IPS-NIHi7 (cell line): Measurements from ENCODE around the gene MYL6B.

Experiments
- DNase-seq: peaks from one replicate; pipeline ENCODE4 v3.0.0; 2012; ENCODE audit warnings: mixed read lengths; ENCODE audit errors: extremely low spot score

The MYL6B gene

DNA sequence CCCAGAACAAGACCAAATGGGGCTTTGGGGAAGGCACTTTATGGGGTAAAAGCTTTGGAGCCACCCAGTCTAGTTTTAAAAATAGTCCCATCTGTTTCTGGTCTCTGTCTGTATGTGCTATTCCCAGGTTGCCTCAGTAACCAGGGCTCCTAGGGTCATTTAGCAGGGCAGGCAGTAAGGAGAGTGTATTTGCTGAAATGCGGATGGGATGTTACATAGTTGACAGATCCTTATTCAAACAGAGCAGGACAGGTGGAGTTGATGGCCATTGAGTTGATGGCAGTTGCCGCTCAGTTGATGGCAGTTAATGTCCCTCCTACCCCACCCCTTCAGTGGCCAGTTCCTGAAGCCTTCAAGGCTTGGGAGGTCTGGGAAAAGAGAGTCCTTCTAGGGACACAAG, 29.8 kb upstream of the MYL6B start:
- no peak for DNase-seq

GRCh38 chr12:56124133-56124532, 28.3 kb upstream of the MYL6B start:
- DNase-seq, result no peak

DNA sequence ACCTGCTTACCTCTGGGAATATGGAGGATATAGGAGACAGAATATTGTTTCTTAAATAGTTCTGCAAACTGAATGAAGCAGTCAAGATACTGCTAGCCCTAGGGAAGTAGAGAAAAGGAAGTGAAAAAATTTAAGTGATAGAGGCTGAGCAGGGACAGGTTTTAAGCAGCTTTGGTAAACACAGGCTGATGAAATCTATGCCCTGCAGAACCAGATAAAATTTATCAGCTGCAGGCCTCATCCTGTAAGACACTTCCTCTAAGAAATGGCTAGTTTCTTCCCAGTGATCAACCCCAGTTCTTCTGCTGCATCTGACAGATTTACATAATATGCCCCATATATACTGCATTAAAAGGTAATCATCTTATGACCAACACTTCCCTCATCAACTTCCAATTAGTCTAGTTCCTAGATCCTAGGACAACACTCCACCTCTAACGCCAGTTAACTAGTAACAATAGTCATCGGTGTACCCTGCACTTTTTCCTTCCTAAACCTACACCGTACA, 25.6 kb upstream of the MYL6B start:
- DNase-seq, result no peak

- no peak for DNase-seq
Observed at GRCh38 chr12:56127485-56127887, 24.9 kb upstream of the MYL6B start.

DNA sequence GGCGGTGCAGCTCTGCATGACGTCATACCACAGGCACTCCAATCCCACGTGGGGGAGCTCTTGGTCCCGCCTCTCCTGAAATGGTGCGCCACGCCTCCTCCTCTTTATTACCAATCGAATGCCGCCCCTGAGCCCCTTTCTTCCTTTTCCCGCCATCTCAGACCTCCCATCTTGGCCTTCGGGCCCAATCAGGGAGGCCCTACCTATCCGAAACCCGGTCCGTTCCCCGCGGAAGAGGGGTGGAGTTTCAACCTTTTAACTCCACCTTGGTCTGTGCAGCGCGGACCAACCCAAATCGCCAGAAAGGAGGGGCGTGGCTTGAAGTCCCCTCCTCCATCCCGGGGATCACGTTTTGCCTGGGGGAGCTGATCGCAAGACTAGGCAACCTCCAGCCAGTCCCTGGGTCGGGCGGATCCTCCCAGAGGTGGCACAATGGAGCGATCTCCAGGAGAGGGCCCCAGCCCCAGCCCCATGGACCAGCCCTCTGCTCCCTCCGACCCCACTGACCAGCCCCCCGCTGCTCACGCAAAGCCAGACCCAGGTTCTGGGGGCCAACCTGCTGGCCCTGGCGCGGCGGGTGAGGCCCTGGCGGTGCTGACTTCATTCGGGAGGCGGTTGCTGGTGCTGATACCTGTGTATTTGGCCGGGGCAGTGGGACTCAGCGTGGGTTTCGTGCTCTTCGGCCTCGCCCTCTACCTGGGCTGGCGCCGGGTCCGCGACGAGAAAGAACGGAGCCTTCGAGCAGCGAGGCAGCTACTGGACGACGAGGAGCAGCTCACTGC, 24.3 kb upstream of the MYL6B start, which contains the start of gene ESYT1:
Gene ESYT1, plus strand, starts transcription at position 380 of the 782 bp plus-strand sequence. Its CDS starts 53 bp downstream, at position 433.
- peak; percentile 98 for DNase-seq

DNA sequence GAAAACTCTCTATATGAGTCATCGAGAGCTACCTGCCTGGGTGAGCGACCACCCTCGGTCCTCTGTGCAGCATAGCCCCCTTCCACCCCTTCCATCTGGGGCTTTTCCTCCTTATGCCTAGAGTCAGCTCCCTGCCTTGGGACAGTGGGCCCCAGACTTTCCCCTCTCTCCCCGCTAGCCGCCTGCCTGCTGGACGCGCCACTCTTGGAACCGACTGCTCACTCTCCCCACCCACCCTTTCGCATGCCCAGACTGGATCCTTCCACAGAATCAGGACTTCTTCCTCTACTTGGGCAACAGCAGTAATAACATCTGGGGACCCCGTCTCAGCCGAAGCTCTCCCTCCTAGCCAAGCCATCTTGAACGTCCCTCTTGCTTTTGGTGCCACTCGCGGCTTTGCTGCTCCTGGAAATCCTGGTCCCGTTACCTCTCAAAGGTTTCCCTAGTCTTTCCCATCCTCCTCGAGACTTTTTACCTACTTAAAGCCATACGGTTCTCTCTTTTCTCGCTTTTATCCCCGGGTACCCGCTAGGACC, 23.6 kb upstream of the MYL6B start:
- peak; percentile 22 for DNase-seq

DNA sequence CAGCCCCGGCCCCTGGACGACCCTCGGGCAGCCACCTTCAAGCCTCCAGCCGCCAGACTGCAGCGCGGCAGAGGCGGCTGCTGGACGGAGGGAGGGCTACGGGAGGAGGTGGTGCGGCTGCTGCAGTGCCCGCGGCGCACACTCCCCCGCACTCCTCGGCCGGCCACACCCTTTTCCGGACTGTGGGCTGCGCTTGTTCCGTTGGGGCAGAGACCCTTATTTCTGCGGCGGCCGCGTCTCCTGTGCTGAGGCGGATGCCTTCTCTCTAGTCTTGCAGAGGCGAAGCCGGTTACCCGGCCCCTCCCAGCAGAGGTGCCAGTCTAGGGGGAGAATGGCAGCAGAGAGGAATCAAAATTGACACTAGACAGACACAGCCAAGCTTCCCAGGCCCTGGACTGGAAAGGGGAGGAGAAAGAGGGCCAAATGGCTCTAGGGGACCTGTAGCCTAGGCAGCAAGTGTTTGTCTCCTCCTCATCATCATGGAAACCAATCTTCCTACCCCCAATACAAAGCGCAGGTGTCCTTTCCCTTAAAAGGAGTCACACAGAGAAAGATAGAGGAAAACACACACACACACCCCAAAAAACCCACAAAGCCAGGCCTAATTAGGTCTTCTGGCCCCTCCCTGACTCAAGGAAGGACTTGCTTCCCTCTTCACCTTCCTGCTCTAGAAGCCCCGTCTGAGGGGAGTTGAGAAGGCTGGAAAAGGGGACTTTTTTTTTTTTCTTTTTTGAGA, 23.0 kb upstream of the MYL6B start:
- peak; percentile 79 for DNase-seq

DNA sequence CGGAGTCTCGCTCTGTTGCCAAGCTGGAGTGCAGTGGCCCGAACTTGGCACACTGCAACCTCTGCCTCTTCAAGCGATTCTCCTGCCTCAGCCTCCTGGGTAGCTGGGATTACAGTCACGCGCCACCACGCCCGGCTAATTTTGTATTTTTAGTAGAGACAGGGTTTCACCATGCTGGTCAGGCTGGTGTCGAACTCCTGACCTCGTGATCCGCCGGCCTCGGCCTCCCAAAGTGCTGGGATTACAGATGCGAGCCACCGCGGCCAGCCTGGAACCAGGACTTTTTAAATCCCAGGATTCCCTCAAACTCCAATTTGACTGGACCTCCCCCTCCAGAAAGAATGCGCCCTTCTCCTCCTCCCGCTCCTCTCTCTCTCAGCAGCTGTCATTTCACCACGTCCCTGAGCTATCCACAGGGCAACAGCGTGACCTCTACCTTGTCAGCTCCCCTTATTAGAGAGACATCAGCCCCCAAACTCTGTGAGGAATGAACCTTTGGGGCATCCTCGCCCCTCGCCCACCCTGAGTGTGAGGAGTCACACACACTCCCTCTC, 22.4 kb upstream of the MYL6B start:
- DNase-seq, result no peak

DNA sequence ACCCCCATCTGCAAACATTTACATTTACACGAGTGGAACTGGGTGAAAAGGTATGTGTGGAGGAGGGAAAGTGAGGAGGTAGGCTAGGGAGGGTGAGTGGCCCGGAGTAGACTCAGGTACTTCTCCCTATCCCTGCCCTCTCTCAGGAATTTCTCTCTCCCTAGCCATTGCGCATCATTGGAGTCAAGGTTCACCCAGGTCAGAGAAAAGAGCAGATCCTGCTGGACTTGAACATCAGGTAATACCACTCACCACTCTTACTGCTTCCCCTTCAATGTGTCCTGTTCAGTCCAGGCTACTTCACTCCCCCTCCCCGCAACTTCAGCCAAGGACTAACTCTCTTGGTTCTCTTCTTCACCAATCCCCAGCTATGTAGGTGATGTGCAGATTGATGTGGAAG, 21.5 kb upstream of the MYL6B start:
- no peak for DNase-seq

DNA sequence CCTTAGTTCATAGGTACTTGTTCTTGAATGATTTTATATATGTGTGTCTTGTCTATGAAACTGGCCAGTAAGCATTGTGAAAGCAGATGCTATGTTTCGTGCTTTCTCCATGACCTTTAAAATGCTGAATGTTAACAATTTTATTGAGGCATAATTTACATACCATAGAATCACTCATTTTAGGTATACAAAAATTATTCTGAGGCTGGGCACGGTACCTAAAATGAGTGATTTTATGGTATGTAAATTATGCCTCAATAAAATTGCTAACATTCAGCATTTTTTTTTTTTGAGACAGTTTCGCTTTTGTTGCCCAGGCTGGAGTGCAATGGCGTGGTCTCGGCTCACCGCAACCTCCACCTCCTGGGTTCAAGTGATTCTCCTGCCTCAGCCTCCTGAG, 17.5 kb upstream of the MYL6B start:
- no peak for DNase-seq

GRCh38 chr12:56137853-56138571, 14.4 kb upstream of the MYL6B start:
- no peak for DNase-seq

GRCh38 chr12:56141946-56142784, 10.2 kb upstream of the MYL6B start:
- no peak for DNase-seq

GRCh38 chr12:56143217-56143616, 9.2 kb upstream of the MYL6B start:
- no peak for DNase-seq

- no peak for DNase-seq
Observed at GRCh38 chr12:56143870-56144269, 8.5 kb upstream of the MYL6B start.

DNA sequence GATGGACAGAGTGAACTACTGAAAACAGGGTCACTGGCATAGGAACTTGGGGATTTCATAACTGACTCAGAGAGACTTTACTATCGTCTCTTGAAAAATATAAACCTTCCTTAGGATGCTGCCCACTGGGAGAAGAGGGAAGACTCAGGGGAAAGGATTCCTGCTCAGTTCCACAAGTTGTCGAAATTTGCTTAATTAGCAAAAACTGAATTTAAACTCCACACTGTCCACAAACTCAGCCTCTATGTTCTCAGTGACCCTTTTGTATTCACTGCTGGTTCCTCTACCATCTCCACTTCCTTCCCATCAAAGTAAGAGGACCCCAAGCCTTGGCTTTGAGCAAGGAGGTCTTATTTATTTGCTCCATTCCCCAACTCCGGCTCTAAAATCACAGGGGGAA, 7.2 kb upstream of the MYL6B start:
- DNase-seq, result no peak

- no peak for DNase-seq
Observed at GRCh38 chr12:56146492-56147460, 5.6 kb upstream of the MYL6B start.

DNA sequence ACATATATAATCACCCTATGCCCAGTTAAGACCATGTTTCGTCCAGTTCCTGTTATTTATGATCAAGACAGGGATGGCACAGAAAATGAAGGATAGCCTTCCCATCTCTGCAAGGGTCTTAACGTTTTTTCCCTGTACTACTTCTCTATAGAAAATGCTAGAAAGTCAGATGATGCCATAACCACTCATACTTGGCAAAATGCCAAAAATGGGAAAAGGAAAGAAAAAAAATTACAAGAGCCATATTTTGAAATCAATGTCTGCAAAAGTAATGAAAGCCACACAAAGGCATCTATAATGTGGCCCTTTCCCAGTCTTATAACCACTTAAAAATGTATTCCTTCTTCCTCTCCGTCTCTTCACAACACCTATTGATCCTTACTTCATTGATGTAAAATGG, 1.8 kb upstream of the MYL6B start:
- no peak for DNase-seq

DNA sequence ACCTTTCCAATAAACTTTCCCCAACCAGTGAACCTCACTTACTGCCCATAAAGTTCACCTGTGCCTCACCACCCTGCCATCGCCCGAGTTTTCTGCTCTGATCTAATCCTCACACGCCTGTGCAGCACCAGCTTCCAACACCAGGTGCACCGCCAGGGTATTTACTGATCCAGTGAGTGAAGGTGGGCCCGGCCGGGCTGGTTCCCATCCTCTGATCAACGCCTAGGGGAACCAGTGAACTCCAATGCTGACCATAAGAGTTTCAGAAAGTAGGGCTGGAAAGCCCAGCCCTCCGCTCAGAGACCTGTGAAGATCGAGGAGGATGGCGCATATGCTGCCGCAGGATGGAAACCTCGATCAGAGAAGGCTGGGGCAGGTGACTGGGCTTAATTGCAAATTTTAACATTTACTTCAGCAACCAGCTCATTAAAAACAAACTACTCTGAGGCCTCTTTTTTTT, 685 bp upstream of the MYL6B start:
- peak; percentile 73 for DNase-seq
